GM21423 (cell line): ENCODE data around the gene WT1.
A peak's percentile ranks its signal among the peaks of the same experiment; 100 is the strongest.
"Not testable (repeated sequence)": the region's sequence is repeated elsewhere in the genome, so short reads cannot be mapped to it uniquely, and the experiment has no call there.

Source experiments
- ATAC-seq: cut with Tn5 transposase; IDR thresholded peaks from one replicate; pipeline ENCODE4 v1.9.1; 2021; ENCODE audit warnings: mild to moderate bottlenecking, moderate library complexity; ENCODE audit not compliant: unreplicated experiment

Gene WT1

GRCh38 chr11:32390712-32391111, 44.6 kb downstream of the WT1 start:
- no peak for ATAC-seq

- peak; percentile 54 for ATAC-seq
Observed at GRCh38 chr11:32388871-32389770, 46.2 kb downstream of the WT1 start.

DNA sequence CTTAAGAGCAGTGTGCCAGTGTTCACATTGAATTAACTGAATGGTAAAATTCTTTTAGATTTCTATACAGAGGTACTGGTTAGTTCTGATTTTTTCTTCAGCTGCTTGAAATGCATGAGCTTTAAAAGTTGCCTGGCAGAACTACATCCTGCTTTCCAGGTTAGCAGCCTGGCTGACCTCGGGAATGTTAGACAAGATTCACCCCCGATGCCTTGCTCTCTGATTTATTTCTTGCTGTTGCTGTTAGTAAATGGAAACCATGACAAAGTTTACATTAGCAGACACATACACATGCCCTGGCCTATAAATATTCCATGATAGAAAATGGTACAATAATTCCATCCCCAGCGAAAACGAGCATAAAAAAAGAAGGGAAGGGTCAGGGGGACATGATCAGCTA, 47.0 kb downstream of the WT1 start:
- ATAC-seq: no peak

DNA sequence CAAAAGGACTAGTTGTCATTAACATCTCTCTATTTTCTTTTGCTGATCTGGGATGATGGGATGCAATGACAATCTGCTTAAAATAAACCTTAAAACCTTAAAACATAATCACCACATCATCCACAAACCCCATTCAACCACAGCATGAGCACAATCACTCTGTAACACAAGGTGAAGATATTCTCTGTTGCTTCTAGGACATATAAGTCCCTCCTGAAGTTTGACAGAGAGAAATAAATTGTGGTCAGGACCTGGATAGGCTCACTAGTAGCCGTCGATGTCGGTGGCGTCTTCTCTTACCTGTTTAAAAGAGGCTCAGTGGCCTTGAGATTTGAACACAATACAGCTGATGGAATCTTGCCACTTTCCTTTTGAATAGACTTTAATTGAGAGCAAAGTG, 47.9 kb downstream of the WT1 start:
- ATAC-seq: no peak

GRCh38 chr11:32386770-32387377, 48.5 kb downstream of the WT1 start:
- no peak for ATAC-seq

GRCh38 chr11:32385998-32386397, 49.3 kb downstream of the WT1 start:
- ATAC-seq: no peak

- ATAC-seq: no peak
Observed at GRCh38 chr11:32382339-32383049, 52.8 kb downstream of the WT1 start.

- no peak for ATAC-seq
Observed at GRCh38 chr11:32381179-32381578, 54.2 kb downstream of the WT1 start.

DNA sequence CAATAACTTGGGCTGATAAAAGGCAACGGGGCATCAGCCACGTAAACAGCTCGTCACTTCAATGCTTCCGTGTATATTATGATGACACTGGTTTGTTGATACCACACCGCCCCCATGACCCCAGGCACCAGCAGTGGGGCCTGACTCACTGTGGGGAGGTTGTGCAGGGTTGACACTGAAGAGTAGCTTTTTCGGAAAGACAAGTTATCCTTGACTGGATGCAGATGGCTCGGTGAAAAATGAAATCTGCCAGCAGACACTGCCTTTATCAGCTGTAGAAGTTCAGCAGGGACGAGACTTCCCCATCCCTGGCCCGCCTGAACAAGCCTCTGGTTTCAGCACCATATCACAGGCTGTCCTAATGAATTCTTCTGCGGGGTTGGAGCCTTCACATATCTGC, 55.6 kb downstream of the WT1 start:
- ATAC-seq: no peak

GRCh38 chr11:32375826-32376225, 59.5 kb downstream of the WT1 start:
- no peak for ATAC-seq

DNA sequence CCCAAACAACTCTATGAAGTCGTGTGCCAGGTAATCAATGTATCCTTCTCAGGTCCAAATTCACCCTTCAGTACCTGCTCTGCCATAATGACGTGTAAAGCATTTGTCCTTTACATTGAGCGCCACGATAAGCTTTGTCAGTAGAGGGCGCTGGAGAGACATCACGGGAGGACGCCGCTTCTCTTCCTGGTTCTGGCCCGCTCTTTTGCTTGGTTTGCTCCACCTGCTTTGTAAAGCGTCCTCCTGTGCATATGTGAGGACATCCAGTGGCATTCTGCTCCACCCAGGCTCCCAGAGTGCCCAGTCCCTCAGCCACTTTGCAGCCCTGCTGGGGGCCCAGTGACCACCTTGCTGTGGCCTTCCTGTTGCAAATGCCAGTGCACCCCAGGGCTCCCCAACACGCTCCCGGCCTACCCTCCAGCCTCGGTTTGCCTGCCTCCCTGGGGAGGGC, 61.1 kb downstream of the WT1 start:
- no peak for ATAC-seq

DNA sequence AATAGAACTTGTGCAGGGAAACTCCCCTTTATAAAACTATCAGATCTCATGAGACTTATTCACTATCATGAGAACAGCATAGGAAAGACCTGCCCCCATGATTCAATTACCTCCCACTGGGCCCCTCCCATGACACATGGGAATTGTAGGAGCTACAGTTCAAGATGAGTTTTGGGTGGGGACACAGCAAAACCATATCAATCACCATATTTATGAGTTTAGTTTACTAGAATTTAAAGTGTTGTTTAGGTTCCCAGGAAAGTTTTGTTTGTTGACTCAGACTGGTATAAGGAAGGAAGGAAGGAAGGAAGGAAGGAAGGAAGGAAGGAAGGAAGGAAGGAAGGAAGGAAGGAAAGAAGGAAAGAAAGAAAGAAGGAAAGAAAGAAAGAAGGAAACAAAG, 65.4 kb downstream of the WT1 start:
- not testable (repeated sequence) for ATAC-seq

- no peak for ATAC-seq
Observed at GRCh38 chr11:32366666-32367065, 68.7 kb downstream of the WT1 start.

- ATAC-seq: no peak
Observed at GRCh38 chr11:32365192-32365591, 70.1 kb downstream of the WT1 start.

GRCh38 chr11:32358729-32359128, 76.6 kb downstream of the WT1 start:
- no peak for ATAC-seq

- ATAC-seq: no peak
Observed at GRCh38 chr11:32353884-32354283, 81.5 kb downstream of the WT1 start.

DNA sequence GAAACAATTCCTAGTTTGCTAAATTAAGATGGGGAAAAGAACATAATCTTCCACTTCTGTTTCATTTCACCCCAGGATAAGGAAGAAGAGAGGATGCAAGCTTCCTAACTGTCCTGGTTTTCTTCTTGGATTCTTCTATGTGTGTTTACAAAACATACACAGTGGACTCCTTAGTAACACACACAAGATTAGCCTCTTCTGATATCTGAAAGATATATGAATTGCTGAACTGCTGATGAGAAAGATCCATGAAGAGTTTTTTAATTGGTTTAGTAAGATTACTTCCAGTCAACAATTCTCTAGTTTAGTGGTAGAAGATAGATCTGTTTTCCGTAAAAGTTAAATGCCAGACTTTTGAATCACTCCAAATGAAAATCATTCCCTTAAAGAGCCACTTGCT, 86.8 kb downstream of the WT1 start:
- ATAC-seq: no peak

DNA sequence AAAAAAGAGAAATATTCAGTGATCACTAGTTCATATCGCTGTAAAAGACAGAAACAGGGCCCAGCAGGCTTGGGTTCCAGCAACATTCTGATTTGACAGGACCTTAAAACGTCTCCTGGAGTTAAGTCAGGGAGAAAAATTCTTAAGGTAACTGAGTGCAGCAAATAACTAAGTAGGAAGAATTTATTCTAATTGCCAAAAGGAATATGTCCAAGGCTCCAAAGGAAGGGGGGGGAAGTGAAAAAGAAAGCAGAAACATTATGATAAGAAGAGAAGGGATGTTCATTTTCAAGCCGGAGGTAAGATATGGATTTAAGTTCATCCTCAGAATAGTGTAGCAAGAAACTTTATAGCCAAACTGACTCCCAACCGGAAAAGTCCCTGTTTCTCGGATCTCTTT, 90.4 kb downstream of the WT1 start:
- ATAC-seq: no peak

DNA sequence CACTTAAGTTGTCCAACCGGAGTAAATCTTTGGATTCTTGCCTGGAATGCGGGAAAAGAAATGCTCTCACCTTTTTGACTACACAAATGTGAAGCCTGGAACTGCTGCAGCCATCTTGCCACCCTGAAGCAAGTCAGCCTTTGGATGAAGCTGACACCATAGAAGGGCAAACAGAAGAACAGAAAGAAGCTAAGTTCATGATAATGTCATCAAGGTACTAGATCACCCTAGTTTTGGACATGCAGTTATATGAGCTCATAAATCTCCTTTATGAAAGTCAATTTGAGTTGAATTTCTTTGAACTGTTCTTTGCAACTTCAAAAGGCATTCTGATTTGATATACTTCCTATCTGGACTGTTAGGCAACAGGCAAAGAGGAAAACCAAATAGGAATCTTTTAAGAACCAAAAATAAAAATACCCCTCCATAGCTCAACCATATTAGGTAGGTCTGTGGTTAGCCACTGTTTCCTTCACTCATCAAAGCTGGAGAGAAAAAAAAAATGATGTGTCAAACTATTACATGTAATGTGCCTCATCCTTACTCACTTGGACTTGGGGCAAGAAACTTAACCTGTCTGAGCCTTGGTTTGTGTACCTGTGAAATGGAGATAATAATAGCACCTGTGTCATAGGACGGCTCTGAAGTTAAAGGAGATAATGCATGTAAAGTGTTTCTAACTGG, 91.9 kb downstream of the WT1 start:
- no peak for ATAC-seq

- ATAC-seq: no peak
Observed at GRCh38 chr11:32341620-32342613, 93.4 kb downstream of the WT1 start.
